ENCODE data around the gene NFKB2.

NFKB2 gene

GRCh38 chr10:102394801-102395399 is 605 bp upstream of the NFKB2 start:
- DNase-seq (ENCODE audit: low spot score): peak; percentile 80

GRCh38 chr10:102396317-102396650 is 779 bp downstream of the NFKB2 start:
- no peak for DNase-seq (ENCODE audit: low spot score)

GRCh38 chr10:102396730-102397151 is 1.2 kb downstream of the NFKB2 start:
- DNase-seq (ENCODE audit: low spot score): no peak

DNA sequence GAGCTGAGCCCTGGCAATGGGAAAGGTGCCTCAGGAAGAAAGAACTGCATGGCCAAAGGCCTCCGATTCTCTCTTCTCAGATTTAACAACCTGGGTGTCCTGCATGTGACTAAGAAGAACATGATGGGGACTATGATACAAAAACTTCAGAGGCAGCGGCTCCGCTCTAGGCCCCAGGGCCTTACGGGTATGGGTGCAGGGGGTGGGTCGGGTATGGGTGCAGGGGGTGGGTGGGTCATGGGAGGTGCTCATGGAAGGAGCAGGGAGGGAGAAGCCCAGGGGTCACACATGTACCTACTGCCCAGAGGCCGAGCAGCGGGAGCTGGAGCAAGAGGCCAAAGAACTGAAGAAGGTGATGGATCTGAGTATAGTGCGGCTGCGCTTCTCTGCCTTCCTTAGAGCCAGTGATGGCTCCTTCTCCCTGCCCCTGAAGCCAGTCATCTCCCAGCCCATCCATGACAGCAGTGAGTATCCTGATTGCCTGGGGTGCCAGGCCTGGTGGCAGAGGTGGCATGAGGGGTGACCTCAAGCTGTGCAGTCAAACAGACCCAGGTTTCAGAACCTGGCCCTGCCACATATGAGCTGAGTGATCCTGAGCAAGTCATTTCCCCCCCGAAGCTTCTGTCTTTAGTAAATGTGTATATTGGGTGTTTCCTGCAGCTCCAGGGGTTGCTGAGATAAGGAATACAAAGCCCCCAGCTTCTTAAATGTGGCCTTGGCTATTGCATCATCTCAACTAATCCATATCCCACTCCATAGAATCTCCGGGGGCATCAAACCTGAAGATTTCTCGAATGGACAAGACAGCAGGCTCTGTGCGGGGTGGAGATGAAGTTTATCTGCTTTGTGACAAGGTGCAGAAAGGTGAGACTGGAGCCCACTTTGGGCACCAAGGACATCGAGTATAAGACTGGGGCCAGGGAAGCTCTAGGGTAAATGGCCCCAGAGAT is 2.0 kb downstream of the NFKB2 start:
- no peak for DNase-seq (ENCODE audit: low spot score)

- no peak for DNase-seq (ENCODE audit: low spot score)
Measured at GRCh38 chr10:102398172-102399020, 2.9 kb downstream of the NFKB2 start.

DNA sequence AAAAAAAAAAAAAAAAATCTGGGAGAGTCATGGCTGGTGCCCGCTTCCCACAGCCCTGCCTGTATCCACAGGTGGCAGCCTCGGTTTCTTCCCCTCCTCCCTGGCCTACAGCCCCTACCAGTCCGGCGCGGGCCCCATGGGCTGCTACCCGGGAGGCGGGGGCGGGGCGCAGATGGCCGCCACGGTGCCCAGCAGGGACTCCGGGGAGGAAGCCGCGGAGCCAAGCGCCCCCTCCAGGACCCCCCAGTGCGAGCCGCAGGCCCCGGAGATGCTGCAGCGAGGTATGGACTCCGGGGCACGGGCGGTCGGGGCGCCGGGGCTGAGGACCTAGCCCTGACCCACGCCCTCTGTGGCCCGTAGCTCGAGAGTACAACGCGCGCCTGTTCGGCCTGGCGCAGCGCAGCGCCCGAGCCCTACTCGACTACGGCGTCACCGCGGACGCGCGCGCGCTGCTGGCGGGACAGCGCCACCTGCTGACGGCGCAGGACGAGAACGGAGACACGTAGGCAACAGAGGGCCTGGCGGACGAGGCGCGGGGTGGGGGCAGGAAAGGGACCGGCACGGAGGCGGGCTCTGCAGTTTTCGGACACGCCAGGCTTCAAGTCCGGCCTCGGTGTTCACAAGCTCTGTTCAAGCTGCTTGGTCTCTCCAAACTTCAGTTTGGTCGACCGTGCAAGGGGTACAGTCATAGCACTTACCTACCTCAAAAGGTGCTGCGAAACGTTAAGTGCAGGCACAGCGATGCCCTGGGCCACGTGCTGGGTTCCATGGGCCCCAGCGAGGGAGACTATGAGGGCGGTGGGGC is 3.9 kb downstream of the NFKB2 start:
- peak; percentile 93 for DNase-seq (ENCODE audit: low spot score)

DNA sequence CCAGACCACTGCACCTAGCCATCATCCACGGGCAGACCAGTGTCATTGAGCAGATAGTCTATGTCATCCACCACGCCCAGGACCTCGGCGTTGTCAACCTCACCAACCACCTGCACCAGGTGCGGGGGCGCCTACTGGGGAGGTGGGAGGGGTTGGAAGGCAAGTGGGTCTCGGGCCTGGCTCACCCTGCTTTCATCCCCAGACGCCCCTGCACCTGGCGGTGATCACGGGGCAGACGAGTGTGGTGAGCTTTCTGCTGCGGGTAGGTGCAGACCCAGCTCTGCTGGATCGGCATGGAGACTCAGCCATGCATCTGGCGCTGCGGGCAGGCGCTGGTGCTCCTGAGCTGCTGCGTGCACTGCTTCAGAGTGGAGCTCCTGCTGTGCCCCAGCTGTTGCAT is 4.6 kb downstream of the NFKB2 start:
- no peak for DNase-seq (ENCODE audit: low spot score)

- DNase-seq (ENCODE audit: low spot score): no peak
Measured at GRCh38 chr10:102400598-102401341, 5.3 kb downstream of the NFKB2 start.

DNA sequence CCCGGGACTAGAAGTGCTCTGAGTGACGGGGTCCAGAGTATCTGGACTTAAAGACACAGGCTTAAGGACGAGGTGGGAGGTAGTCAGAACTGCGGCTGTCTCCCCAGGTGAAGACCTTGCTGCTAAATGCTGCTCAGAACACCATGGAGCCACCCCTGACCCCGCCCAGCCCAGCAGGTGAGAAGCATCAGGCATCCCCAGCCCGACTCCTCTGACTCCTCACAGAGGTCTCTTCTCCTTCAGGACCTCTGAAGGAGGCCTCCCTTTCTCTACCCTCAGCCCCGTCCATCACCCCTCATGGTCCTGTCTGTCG is 5.8 kb downstream of the NFKB2 start:
- DNase-seq (ENCODE audit: low spot score): no peak

GRCh38 chr10:102401735-102402511 is 6.4 kb downstream of the NFKB2 start:
- DNase-seq (ENCODE audit: low spot score): no peak

DNA sequence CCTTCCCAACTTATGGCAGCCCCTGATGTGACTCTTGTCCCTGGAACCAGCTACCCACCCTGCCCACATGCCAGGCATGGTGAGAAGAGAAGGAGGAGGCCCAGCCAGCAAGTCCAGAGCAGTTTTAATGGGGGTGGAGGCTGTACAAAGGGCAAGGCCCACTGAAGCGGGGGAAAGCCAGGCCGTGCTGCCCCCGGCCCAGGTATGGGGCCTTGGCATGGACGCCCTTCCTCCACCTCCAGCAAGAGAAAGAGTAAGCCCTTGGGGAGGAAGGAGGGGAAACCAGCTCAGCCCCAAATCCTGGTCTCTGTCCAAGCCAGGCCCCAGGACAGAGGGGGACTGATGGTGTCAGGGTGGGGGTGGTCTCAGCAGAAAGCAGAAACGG is 7.0 kb downstream of the NFKB2 start:
- DNase-seq (ENCODE audit: low spot score): no peak

GRCh38 chr10:102403115-102403514 is 7.6 kb downstream of the NFKB2 start:
- DNase-seq (ENCODE audit: low spot score): no peak

GRCh38 chr10:102404361-102405107 is 9.0 kb downstream of the NFKB2 start:
- no peak for DNase-seq (ENCODE audit: low spot score)

DNA sequence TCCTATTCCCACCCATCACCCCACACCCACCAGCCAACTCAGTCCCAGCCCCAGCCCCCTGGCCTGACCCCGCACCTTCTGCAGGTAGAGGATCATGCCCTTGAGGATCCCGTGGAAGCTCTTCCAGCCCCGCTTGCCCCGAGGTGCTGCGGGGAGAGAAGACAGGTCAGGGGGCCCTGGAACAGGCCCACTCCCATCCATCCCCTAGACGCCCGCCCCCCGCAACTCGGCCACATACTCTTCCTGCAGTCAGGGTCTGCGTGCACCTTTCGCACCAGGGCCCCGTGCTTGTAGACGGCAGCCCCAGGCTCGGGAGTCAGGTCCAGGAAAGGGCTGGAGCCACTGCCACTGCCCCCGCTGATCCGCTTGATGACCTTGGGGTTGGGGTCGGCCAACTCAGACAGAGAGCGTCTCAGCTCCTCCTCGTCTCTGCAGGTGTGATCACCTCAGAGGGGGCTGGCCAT is 9.6 kb downstream of the NFKB2 start:
- DNase-seq (ENCODE audit: low spot score): no peak

DNA sequence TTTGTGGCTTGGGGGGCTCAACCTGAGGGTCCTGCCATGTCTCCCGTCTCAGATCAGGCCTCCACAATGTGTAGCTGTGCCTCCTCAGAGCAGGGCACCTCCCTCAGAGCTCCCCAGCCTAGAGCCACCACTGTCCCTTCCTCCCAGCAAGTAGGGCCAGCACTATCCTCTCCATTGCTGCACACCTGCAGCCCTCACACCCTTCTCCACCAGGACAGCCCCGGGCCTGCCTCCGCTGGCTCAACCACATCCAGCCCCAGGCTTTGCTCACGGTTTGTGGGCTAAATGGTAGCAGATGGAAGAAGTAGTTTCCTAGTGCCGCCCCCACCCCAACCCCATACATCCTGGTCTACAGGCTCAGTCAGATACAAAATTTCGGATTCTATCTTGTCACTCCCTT is 10.1 kb downstream of the NFKB2 start:
- no peak for DNase-seq (ENCODE audit: low spot score)

DNA sequence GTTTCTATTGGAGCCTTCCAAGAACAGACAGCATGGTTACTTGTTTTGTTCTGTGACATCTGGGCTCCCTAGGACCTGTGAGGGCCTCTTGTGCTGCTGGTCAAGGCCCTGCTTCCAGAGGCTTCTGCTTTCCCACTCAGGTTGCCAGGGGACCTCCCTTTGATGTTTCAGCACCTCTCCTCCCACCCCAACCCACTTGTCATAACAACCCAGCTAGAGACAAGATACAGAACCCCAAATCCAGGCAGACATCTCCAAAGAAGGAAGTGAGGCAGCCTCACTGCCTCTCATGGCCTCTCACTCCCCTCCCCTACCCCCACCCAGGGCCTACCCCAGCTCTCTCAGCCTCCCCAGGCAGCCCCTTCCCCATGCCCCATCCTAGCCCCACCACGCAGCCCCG is 11.3 kb downstream of the NFKB2 start:
- no peak for DNase-seq (ENCODE audit: low spot score)

DNA sequence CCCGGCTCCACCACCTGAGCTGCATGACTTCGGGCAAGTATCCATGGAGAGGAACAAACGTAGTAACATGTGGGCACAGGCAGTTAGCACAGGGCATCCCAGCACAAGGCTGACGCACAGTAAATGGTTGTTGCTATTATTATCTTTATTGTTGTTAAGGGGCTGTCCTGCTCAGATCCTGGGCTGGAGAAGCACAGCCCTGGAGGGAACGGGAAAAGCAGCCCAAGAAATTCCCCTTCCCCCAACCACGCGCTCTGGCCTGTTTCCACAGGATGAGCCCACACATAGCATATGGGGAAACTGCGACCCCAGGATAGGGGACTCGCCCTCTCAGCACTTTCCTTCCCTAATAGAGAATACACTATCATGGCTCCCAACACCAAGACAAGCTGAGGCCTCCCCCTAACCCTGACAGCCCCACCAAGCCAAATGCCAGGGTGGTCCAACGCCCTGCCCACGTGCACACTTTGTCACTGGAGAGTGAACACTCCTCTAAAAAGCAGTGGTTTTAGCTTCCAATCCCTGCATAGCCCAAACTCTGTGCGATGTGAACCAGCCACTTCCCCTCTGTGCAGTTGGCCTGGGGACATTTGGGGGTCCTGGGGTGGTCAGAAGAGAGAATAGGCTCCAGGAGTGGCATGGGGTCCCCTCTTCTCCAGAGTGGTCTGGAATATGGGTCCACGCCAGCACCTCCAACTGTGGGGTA is 12.1 kb downstream of the NFKB2 start:
- no peak for DNase-seq (ENCODE audit: low spot score)

- DNase-seq (ENCODE audit: low spot score): no peak
Measured at GRCh38 chr10:102408131-102408727, 12.7 kb downstream of the NFKB2 start.
